Globus pallidus (tissue), 1 donor: ENCODE data around the gene NCKAP1.
"Not testable (repeated sequence)": the region's sequence is repeated elsewhere in the genome, so short reads cannot be mapped to it uniquely, and the experiment has no call there.

Source experiments
- DNase-seq: peaks from one replicate; pipeline ENCODE4 v3.0.0-alpha.2; 2015; ENCODE audit warnings: low spot score

The NCKAP1 gene

DNA sequence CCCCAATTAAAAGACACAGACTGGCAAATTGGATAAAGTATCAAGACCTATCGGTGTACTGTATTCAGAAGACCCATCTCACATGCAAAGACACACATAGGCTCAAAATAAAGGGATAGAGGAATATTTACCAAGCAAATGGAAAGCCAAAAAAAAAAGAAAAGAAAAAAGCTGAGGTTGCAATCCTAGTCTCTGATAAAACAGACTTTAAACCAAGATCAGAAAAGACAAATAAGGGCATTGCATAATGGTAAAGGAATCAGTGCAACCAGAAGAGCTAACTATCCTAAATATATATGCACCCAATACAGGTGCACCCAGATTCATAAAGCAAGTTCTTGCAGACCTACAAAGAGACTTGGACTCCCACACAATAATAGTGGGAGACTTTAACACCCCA is 161.6 kb downstream of the NCKAP1 start:
- not testable (repeated sequence) for DNase-seq

DNA sequence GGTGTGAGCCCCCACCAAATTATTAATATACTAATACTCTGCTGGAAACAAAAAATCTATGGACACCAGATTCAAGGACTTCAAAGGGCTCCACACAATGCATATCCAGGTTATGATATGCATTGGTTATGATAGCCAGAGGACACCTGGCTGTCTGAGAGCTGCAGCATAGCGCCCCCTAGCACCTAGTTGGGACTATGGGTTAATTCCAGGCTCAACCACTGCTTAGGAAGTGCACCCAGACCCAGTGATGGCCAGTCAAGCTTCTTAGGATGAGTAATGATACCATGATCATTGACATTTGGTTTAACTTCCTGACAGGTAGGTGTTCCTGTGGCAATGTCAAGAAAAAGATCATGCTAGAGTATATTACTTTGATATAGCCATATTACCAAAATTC is 168.0 kb downstream of the NCKAP1 start:
- DNase-seq, result no peak

DNA sequence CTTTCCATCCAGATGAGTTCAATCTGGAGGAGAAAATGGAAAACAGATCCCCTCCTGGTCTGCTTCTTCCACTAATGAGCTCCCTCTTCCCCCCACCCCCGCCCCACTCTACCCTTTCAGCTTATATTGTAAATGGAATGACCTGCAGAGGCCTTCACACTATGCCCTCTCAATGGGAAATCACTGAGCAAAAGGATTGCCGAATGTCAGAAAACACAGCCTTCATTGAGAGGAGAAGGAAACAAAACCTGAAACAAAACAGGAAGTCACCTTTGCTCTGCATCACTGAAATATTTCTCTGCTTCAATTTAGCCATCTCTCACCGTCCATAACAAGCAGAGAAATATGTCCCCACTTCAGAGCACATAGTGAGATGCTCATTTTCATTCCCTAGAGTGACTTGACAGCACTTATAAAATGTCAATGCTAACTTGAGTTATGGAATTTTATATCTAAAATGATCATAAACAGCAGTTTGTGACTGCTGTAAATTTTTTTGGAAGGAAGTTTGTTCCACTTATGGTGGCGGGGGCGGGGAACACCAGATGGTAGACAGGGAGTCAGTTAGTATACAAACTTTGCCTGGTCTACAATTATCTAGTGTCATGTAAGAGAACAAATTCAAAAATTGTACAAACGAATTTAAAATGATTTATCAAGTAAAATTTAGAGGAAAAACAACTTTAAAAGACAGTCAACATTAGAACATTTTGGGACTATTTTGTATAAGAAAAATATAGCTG is 170.0 kb downstream of the NCKAP1 start:
- no peak for DNase-seq

DNA sequence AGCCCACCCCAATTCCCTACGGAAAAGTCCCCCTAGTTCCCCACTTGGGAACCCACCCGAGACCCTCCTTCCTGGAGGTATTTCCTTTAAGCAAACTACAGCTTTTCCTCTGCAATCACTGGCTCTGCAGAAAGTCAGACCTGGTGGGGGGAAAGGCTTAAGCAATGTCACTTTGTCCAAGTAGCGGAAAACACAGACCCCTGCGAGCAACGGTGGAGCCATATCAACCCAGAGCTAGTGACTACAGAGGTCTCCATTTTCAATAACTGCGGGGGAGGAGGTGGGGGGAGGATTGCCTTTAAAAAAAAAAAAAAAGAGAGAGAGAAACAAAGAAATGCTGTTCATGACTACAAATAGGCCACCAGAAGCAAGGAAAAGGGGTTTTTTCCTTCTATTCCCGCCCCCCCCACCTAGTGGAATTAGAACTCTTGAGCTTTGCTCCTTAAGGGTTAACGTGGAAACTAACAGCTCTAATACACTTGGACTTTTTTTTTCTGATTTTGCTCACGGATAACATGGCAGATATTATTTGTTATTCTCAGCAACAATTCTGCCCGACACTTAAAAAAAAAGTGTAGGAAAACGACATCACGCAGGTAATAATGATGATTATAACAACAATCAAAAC is 170.7 kb downstream of the NCKAP1 start:
- no peak for DNase-seq

DNA sequence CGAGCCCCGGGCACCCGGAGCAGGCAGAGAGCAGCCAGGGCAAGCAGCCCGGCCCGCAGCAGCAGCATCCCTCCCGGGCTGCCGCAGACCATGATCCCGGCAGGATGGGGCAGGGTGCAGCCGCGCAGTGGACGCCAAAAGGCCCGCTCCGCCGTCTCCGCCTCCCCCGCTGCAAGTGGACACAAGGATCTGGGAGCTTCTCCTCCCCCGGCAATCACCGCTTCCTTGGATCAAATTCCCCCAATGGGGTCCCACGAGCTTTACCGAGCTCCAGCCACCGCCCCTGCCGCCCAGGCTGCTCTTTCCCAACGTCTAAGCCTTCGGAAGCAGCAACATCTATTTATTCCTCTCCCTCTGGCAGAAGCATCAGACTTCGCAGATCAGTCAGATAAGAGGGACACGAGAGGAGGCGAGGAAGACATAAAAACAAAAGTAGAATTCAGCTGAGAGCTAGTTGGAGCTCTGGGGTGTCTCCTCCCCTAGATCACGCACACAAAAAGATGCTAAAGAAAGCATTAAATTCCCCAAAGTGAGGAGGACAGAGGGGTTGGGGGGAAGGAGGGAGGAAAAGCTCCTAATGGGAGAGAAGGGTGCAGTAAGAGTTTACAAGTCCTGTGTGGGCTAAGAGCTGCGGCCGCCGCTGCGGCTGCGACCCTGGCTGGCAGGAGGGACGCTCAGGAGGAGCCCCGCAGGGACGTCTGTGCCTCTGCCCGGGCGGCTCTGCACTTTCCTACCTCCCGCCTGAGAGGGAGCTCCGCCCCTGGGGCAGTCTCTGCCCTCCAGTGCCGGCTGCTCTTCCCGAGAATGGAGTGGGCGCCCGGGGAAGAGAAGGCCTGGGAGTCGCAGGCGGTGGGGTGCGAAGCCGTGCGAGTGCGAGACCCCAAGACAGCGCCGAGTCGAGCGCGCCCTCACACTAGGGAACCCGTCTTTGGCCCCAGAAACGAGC is 171.5 kb downstream of the NCKAP1 start, which contains the start of gene FRZB:
TSS of gene FRZB (minus strand) at position 177 of the 946 bp plus-strand sequence. CDS start at position 92, 85 bp downstream.
- DNase-seq, result peak; percentile 18

DNA sequence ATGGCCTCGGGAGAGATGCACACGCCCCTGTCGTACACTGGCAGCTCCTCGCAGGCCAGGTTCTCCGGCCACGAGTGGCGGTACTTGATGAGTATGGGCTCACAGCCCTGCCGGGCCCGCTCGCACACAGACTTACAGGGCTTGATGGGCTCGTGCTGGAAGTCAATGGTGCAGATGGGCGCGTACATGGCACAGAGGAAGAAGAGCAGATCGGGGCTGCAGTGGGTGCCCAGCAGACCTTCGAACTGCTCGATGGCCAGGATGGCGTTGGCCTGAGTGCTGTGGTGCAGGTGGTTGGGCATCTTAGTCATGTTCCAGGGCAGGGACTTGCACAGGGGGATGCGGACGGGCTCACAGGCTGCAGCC is 172.2 kb downstream of the NCKAP1 start:
- no peak for DNase-seq

DNA sequence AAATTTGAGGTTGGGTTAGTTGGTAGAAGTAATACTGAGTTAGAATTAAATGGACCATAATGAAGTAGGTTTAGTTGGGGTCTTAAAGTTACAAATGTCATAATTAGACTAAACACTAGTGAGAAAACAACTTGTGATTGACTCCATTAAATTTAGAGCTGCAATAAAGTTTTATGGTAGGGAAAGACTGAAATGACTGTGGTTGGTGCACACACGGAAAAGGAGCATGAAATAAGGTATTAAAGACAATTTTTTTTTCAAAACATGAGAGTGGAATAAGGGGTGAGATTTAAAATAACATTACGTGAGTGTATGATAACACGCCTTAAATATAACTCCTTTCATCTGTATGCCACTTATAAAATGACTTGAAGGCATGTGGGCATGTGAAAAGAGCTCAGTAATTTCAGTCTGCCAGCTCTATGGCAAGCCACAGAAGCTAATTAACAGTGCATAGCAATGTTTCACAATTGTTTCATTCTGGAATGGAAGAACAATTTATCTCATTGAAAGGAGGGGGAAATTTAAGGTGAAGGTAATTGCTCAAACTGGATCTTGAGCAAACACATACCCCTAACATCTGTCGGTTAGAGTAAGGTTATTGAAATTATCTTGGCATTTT is 173.2 kb downstream of the NCKAP1 start:
- DNase-seq, result no peak

DNA sequence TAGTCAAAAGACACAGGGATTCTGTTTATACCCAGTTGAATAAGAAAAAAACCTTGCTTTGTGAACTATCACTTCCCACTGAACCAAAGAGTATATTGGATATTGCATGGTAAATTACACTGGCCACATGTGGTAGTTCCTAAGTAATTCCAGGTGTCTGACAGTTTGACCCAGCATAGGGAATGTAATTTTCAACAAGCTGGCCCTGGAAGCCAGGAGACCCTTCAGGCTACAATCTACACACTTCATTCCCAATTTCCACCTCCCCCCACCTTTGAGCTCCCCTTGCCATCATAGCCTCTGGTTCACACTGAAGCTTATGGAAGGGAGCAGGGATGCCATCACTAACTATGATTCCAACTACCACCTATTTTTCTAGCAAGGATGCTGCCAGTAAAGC is 174.6 kb downstream of the NCKAP1 start:
- no peak for DNase-seq

DNA sequence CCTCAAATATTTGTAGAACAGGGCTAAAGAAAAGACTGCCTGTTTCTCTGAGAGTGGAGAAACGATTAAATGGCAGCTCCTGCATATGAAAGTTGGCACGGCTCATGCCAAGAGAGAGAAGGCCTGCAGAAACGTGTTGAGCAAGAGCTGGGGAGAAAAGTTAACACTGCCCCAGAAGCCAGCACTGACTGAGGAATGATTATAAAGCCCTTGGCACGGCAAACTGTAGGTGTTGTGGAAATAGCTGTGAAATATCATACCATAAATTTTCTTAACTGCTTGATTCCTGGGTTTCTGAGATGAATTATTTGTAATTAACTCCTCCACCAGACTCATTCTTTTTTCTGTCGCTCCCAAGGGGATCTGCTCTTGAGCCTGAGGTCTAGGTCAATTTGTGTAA is 176.2 kb downstream of the NCKAP1 start:
- no peak for DNase-seq

DNA sequence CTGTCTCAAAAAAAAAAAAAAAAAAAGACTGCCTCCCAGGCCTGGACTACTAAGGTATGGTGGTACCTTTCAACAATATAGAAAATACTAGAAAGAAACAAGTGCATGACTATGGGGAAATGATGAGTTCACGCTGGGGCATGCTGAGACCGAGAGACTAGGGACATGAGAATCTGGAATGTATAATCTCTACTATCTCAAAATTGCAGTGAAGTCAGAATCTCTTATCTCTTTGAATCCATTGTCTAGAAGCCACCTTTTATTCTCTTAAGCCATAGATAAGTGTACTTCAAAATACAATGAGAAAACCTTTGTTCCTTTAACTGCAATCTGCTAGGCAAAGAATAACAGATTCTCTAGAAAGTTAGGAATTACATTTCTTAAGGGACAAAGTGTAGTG is 177.4 kb downstream of the NCKAP1 start:
- DNase-seq, result no peak
